ENCODE measurements around the gene SZT2. TPM values are rescaled to one million over a fixed set of nuclear protein-coding genes. Genes with fewer than 3 reads are reported as not detected.

SZT2 gene
- total and polyA plus RNA-seq, 2 of the 4 experiments (the other 2 are of a cell fraction) = 9.5 to 14.3 TPM

DNA sequence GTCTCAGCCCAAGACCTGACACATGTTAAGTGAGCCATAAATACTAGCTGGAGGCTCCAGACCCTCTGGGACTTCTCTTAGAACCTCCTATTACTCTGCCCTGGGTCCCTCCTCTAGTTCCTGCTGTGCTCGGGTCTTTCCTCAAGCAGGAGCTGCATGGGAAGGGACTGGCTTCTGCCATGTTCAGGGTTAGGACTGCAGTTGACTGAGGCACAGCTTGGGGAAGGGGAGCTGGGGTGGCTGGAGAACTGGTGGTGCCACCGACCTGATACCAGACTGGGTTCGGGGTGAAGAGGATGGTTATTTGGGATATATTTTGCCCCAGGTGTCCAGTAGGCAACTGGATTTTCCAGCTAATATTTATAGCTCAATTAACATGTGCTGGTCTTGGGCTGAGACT, 48.3 kb downstream of the SZT2 start:
- no peak overlapping the region for H3K4ac ChIP-seq (ENCODE audit: low read depth, low read length)
- H2BK20ac ChIP-seq (ENCODE audit: low read depth, low read length) = no peak overlapping the region
- H2BK15ac ChIP-seq (ENCODE audit: low read depth, low read length) = no peak overlapping the region
- H3K36me3 ChIP-seq (ENCODE audit: control insufficient read depth, insufficient read depth, low read length) = peaks cover 69% of the 10 kb centered on the region
- H4K5ac ChIP-seq (ENCODE audit: low read depth, low read length) = no peak overlapping the region
- ATAC-seq (ENCODE audit: low read depth) = no peak
- POLR2A ChIA-PET (ENCODE audit: unreplicated experiment) = no interaction called here
- no peak overlapping the region for H3K18ac ChIP-seq (ENCODE audit: low read depth, low read length)
- no peak overlapping the region for H4K91ac ChIP-seq (ENCODE audit: insufficient read depth, low read depth, low read length)
- in situ Hi-C loops (cut with MboI; ENCODE audit: low sequenced_read_pairs) = no loop called here
- no peak overlapping the region for H3K56ac ChIP-seq (ENCODE audit: extremely low read depth, insufficient read depth, low read length)
- no peak overlapping the region for H3K23ac ChIP-seq (ENCODE audit: low read depth, low read length)
- H3K9ac ChIP-seq (ENCODE audit: low read depth, low read length) = no peak overlapping the region
- peaks cover 9% of the 10 kb centered on the region for H3K9me1 ChIP-seq (ENCODE audit: insufficient read depth, low read length)
- H4K8ac ChIP-seq (ENCODE audit: low read depth in 2 of 2, low read length in 2 of 2) = no peak overlapping the region
- CTCF ChIA-PET = no interaction called here
- WGBS, 2 experiments (ENCODE audit: extremely low coverage in 2 of 2, insufficient read length in 1 of 2) = no CpG with 5 or more reads among the region's 3 CpGs
- H2AK5ac ChIP-seq (ENCODE audit: low read depth, low read length) = no peak overlapping the region
- no peak overlapping the region for H2BK5ac ChIP-seq (ENCODE audit: low read depth, low read length, poor library complexity, severe bottlenecking)
- no peak overlapping the region for H3K27ac ChIP-seq (ENCODE audit: insufficient read depth, low read length)
- no peak overlapping the region for H3K4me2 ChIP-seq (ENCODE audit: low read depth, low read length)
- intact Hi-C loops (cut with micrococcal nuclease) = no loop called here
- dilution Hi-C loops (cut with HindIII; ENCODE audit: low sequenced_read_pairs, unreplicated experiment) = no loop called here
- no peaks in the 10 kb centered on the region for H3K79me1 ChIP-seq (ENCODE audit: low read depth in 1 of 2, low read length in 2 of 2)
- DNase-seq = no peak
- no peaks in the 10 kb centered on the region for H3K27me3 ChIP-seq (ENCODE audit: control insufficient read depth, insufficient read depth, low read length)
- H4K20me1 ChIP-seq (ENCODE audit: insufficient read depth, low read length) = no peaks in the 10 kb centered on the region; the same call in 1 of the 2 replicates
- H3K4me1 ChIP-seq (ENCODE audit: control insufficient read depth, insufficient read depth, low read length) = peaks cover 2% of the 10 kb centered on the region; the same call in 1 of the 2 replicates
- H3K4me3 ChIP-seq (ENCODE audit: insufficient read depth, low read depth, low read length) = no peak overlapping the region
- H2AK9ac ChIP-seq (replicated peaks; ENCODE audit: low read depth, low read length, poor library complexity) = no peak overlapping the region
- TF ChIP-seq RFX5 (IDR thresholded peaks at IDR 0.05; ENCODE audit: low read depth, low read length) (no peak), CTCF (conservative IDR thresholded peaks at IDR 0.05; ENCODE audit: low read depth, low read length) (no peak), CEBPB (IDR thresholded peaks at IDR 0.05; ENCODE audit: low read depth, low read length) (no peak), FOS (IDR thresholded peaks at IDR 0.05; ENCODE audit: low read depth, low read length) (no peak), RAD21 (IDR thresholded peaks at IDR 0.05; ENCODE audit: low read length) (no peak), NFE2L2 (IDR thresholded peaks at IDR 0.05; ENCODE audit: low read depth, low read length) (no peak), BHLHE40 (IDR thresholded peaks at IDR 0.05; ENCODE audit: low read depth, low read length) (no peak), CHD1 (IDR thresholded peaks at IDR 0.05; ENCODE audit: low read depth, low read length) (no peak), MAZ (IDR thresholded peaks at IDR 0.05; ENCODE audit: borderline replicate concordance, low read depth, low read length) (no peak), RCOR1 (IDR thresholded peaks at IDR 0.05; ENCODE audit: insufficient replicate concordance, low read length) (no peak)
- TF ChIP-seq, protein P1, sequence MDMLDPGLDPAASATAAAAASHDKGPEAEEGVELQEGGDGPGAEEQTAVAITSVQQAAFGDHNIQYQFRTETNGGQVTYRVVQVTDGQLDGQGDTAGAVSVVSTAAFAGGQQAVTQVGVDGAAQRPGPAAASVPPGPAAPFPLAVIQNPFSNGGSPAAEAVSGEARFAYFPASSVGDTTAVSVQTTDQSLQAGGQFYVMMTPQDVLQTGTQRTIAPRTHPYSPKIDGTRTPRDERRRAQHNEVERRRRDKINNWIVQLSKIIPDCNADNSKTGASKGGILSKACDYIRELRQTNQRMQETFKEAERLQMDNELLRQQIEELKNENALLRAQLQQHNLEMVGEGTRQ (IDR thresholded peaks at IDR 0.05; ENCODE audit: low read depth, low read length) = no peak
- TF ChIP-seq, protein P2, sequence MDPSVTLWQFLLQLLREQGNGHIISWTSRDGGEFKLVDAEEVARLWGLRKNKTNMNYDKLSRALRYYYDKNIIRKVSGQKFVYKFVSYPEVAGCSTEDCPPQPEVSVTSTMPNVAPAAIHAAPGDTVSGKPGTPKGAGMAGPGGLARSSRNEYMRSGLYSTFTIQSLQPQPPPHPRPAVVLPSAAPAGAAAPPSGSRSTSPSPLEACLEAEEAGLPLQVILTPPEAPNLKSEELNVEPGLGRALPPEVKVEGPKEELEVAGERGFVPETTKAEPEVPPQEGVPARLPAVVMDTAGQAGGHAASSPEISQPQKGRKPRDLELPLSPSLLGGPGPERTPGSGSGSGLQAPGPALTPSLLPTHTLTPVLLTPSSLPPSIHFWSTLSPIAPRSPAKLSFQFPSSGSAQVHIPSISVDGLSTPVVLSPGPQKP (IDR thresholded peaks at IDR 0.05; ENCODE audit: borderline replicate concordance, low read depth, low read length) = no peak
- no peak overlapping the region for H2AFZ ChIP-seq (replicated peaks; ENCODE audit: low read length, poor library complexity)
- H2BK120ac ChIP-seq (ENCODE audit: low read depth, low read length) = no peak overlapping the region
- no peaks in the 10 kb centered on the region for H3K9me3 ChIP-seq (ENCODE audit: control insufficient read depth, insufficient read depth, low read length)
- no peak overlapping the region for H3K14ac ChIP-seq (replicated peaks; ENCODE audit: low read depth, low read length)
- BruUV-seq (replicated peaks) = no TSS peak
